GM12878 (cell line): ENCODE results near the gene MRTFB.

Source experiments
- MTA3 ChIP-seq: IDR thresholded peaks from 2 replicates; pipeline ENCODE4 v1.6.1; 2012; ENCODE audit warnings: low read length, inconsistent platforms, borderline replicate concordance
- POLR2AphosphoS2 ChIP-seq: IDR thresholded peaks from 2 replicates; pipeline ENCODE4 v1.6.1; 2011; ENCODE audit warnings: low read depth, mild to moderate bottlenecking, low read length, improper control_type of control experiment, moderate library complexity
- POLR2AphosphoS5 ChIP-seq: IDR thresholded peaks from 2 replicates; pipeline ENCODE4 v1.6.1; 2011; ENCODE audit warnings: mild to moderate bottlenecking, low read length, inconsistent platforms
- SUZ12 ChIP-seq: fragments of 200-600 bp; sonication (generic); IDR thresholded peaks from one replicate; pipeline ENCODE4 v1.6.1; 2018; ENCODE audit warnings: antibody characterized with exemption, mild to moderate bottlenecking; ENCODE audit not compliant: unreplicated experiment
- TARDBP ChIP-seq: IDR thresholded peaks from 2 replicates; pipeline ENCODE4 v1.6.1; 2016; ENCODE audit warnings: borderline replicate concordance
- TF ChIP-seq, protein P1 (sequence below), 3 experiments: IDR thresholded peaks in 2 of 3; conservative IDR thresholded peaks in 1 of 3; 2 replicates each; pipeline ENCODE4 v1.5.1; 2011; ENCODE audit warnings: low read depth in 3 of 3, low read length in 3 of 3, mild to moderate bottlenecking in 3 of 3, control low read depth in 2 of 3, moderate library complexity in 2 of 3, inconsistent platforms in 1 of 3, mixed read lengths in 1 of 3; ENCODE audit not compliant: control insufficient read depth in 2 of 3, insufficient read depth in 1 of 3; ENCODE audit errors: extremely low read depth in 1 of 3

GRCh38 chr16:14268073-14268472, 197.0 kb downstream of the MRTFB start:
- TF ChIP-seq MTA3 (no peak), POLR2AphosphoS5 (no peak), TARDBP (no peak), POLR2AphosphoS2 (no peak), SUZ12 (no peak)
- TF ChIP-seq, protein P1, sequence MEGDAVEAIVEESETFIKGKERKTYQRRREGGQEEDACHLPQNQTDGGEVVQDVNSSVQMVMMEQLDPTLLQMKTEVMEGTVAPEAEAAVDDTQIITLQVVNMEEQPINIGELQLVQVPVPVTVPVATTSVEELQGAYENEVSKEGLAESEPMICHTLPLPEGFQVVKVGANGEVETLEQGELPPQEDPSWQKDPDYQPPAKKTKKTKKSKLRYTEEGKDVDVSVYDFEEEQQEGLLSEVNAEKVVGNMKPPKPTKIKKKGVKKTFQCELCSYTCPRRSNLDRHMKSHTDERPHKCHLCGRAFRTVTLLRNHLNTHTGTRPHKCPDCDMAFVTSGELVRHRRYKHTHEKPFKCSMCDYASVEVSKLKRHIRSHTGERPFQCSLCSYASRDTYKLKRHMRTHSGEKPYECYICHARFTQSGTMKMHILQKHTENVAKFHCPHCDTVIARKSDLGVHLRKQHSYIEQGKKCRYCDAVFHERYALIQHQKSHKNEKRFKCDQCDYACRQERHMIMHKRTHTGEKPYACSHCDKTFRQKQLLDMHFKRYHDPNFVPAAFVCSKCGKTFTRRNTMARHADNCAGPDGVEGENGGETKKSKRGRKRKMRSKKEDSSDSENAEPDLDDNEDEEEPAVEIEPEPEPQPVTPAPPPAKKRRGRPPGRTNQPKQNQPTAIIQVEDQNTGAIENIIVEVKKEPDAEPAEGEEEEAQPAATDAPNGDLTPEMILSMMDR (IDR thresholded peaks at IDR 0.05 in 2 of 3, conservative IDR thresholded peaks at IDR 0.05 in 1 of 3; ENCODE audit: control insufficient read depth in 2 of 3, extremely low read depth in 1 of 3, insufficient read depth in 1 of 3, low read depth in 3 of 3, low read length in 3 of 3): no peak
